HG02763 (cell line): ENCODE measurements around the gene ARID1B.

Experiments used
- ATAC-seq: cut with Tn5 transposase; IDR thresholded peaks from one replicate; pipeline ENCODE4 v1.9.1; 2021; ENCODE audit warnings: mild to moderate bottlenecking, moderate library complexity; ENCODE audit not compliant: unreplicated experiment

ARID1B gene

DNA sequence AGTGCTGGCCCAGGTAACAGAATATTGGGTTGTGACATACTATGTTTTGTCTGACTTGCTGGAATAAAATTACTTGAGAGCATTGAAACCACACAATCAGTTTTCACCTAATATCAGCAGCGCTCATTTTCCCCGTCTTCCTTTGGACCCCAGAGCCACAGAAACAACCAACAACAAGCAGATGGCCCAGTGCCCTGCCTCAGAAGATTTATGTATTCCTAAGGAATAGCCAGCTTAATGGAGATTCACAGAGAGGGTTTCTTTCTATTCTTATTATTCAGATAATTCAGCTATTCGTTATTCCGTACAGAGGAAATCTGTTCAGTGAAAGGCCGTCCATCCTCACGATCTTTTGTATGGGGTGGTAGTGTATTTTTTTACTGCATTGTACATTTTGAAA lies 391.3 kb downstream of the ARID1B start:
- no peak for ATAC-seq

DNA sequence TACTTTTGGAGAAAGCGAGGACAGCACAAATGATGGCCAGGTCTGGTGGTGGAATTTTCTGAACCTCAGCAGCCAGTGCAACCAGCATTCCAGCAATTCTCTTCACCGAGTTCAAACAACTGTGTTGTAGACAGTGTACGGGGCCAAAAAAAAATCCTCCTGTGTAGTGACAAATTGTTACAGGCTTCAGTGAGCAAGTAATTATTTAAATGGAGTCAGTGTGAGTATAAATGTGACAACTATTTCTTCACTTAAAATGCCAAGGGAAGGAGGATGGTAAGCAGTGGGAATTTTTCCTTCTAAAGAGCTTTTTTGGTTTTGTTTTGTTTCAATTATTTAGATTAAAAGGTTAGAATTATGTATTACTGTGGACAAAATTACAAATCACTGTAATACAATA lies 392.0 kb downstream of the ARID1B start:
- ATAC-seq, result no peak

DNA sequence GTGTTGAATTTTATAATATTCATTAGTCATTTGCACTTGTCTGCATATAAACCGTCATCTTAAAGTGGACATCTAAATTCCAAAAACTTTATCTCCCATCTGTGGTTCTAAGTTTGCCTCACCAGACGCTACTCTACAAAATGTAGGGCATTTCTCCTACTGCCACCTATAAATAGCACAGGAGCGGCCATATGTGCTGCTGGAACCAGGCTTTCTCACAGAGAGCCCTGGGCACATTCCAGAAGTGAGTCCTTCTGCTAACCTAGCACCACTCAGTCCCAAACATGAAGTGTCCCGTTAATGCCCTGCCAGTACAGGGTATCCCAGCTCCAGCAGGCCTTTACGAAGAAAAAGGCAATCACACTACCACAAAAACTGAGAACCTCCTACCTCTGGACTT lies 392.5 kb downstream of the ARID1B start:
- ATAC-seq, result no peak

- no peak for ATAC-seq
Measured at GRCh38 chr6:157170535-157170934, 393.4 kb downstream of the ARID1B start.

DNA sequence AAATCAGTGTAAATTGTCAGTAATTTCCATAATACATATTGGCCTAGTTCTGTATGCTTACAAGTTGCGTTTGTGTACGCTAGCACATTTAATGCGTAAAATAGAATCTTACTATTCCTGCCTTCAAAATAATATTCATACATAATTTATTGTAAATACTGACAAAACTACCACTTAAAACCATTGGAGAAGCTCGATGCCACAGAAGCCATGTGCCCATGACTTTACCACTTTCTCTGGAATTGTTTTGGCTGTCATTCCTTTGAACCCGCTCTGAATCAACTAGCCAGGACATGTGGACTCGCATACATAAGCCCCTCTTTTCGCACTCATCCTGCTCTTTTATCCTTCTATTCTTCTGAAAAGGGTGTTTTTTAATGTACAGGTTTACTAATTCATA lies 394.6 kb downstream of the ARID1B start:
- ATAC-seq, result no peak

DNA sequence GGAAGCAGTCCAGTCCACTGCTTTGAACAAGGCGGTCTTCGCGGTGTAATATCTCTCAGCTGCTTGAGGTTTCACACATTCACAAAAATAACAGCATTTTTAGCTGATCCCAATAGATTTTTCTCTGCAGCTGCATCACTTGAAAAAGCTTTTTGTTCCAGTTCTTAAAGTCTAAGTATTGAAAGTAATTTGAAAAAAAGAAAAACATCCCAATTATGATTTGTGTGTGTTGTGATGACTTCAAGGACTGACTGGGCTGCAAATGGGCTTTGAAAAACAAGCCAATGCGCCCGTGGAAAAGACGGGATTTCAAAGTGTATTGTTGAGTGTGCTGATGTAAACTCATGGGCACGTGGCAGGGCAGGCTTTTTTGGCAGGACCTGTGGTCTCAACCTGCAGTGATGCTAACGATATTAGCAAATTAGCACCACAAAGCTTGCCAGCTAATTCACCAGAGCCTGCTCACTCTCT lies 395.1 kb downstream of the ARID1B start:
- ATAC-seq, result no peak

DNA sequence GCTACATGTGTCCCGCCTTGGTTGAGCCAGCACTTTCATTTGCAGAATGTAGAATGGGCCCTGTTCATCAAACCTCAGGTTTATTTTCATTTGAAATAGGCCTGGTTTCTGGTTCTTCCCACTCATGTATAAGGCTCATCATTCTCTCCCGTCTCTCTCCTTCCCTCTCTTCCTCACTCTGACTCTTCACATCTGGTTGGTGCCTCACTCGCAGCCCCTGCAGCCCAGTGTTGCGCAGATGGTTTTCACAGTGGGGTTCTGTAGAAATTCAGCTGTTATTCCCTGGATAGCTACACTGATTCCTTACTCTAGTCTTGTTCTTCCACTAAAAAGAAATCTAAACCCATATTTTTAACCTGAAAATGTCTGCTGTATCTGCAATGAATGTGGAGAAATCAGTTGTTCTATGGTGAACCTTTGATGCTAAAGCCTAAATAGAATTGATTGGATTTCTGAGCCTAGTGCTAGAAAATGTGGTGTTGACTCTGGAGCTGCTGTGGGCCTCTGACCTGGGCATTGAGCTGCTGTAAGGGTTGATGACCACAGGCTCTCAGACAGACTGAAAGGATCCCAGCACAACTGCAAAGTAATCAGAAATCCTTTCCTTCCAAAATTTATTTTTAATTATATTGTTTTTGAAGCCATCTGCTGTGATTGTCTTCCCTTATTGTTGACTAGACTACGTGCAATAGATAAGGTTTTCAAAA lies 395.8 kb downstream of the ARID1B start:
- ATAC-seq, result no peak

DNA sequence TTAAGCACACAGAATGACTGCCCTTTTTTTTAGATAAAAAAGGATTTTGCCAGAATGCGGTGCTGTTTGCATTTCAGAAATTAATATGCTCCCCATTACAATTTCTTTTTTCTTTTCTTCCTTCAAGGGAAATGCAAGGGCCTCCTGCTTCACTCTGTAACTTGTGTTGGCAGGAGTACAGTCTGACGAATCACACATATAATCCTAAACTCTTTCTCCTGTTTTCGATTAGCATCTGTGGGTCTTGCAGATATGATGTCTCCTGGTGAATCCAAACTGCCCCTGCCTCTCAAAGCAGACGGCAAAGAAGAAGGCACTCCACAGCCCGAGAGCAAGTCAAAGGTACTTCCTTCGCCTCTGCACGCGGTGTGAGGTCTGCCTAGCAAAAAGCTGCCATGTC lies 396.6 kb downstream of the ARID1B start:
- ATAC-seq, result no peak

GRCh38 chr6:157174731-157175130 lies 397.6 kb downstream of the ARID1B start:
- ATAC-seq, result no peak

GRCh38 chr6:157177731-157178336 lies 400.7 kb downstream of the ARID1B start:
- no peak for ATAC-seq

DNA sequence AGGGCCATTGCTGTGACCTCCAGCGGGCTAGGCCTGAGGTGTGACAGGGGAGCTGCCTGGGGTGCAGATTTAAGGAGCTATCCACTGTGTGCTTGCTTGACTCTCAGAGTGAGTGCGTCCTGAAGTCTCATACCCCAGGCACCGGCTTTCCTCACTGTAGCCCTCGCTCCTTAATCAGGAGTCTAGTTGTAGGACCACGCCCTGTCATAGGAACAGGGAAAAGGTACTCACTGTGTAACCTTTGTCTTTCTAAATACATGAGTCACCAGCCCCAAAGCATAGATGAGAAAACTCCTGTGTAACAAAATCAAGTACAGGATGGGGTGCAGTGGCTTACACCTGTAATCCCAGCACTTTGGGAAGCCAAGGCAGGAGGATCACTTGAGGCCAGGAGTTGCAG lies 404.5 kb downstream of the ARID1B start:
- no peak for ATAC-seq

- no peak for ATAC-seq
Measured at GRCh38 chr6:157182503-157183264, 405.5 kb downstream of the ARID1B start.

- ATAC-seq, result no peak
Measured at GRCh38 chr6:157184202-157185015, 407.2 kb downstream of the ARID1B start.

DNA sequence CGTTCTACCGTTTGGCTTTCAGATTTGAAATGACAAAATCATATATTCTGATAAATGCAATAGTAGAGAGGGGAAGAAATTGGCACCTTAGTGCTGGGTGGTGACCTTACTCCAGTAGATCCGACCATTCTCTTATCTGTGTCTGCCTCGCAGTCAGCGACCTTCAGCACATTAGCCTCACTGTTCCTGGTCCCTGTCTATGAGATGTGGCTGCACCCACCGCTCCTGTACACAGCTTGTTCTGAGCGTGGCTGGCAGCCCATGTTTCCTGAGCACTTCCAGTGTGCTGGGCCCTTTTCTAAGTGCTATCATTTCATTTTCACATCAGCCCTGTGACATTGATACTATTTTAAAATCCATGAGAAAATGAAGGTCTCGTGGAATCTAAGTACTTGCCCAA lies 408.0 kb downstream of the ARID1B start:
- no peak for ATAC-seq

GRCh38 chr6:157185986-157186385 lies 408.8 kb downstream of the ARID1B start:
- no peak for ATAC-seq

- no peak for ATAC-seq
Measured at GRCh38 chr6:157186785-157187181, 409.6 kb downstream of the ARID1B start.

- ATAC-seq, result no peak
Measured at GRCh38 chr6:157187182-157188083, 410.3 kb downstream of the ARID1B start.

- ATAC-seq, result no peak
Measured at GRCh38 chr6:157188213-157188612, 411.0 kb downstream of the ARID1B start.

GRCh38 chr6:157193443-157193996 lies 416.3 kb downstream of the ARID1B start:
- no peak for ATAC-seq

DNA sequence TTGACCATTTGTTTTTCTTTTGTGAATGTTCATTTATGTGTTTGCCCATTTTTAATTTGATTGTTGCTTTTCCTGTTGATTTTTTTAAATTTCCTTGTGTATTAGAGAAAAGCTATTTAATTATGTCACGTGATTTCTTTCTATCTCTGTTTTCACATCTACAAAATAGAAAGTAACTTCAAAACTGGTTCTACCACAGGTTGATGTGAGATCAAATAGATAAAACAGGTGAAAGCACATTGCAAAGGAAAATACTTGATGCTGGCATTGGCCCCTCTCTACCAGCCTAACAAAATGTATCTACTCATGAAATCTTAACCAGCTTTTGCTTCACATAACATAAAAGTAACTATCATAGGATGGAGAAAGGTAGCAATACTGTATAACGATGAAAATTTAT lies 416.9 kb downstream of the ARID1B start:
- no peak for ATAC-seq
